ENCODE data around the gene CREB3.

- TF ChIP-seq CTCF (conservative IDR thresholded peaks at IDR 0.05; ENCODE audit: low read depth in 2 of 2) (no peak), POLR2AphosphoS5 (IDR thresholded peaks at IDR 0.05; ENCODE audit: low read depth) (no peak), ZNF462 (CRISPR knock-in tag; IDR thresholded peaks at IDR 0.05) (no peak), EZH2 (IDR thresholded peaks at IDR 0.05; ENCODE audit: low read depth, unreplicated experiment) (no peak), REST (IDR thresholded peaks at IDR 0.05; ENCODE audit: unreplicated experiment) (no peak), EZH2phosphoT487 (IDR thresholded peaks at IDR 0.05; ENCODE audit: unreplicated experiment) (no peak), ZNF114 (CRISPR knock-in tag; IDR thresholded peaks at IDR 0.05) (no peak)
Observed at GRCh38 chr9:35783418-35783817, 51.0 kb downstream of the CREB3 start.
